ENCODE data around the gene CPSF4. TPM values are rescaled to one million over a fixed set of nuclear protein-coding genes. Genes with fewer than 3 reads are reported as not detected.

The CPSF4 gene
- total RNA-seq, 1 donor from 2014 or later: 15.0 TPM

Other genes with a start within 250 kb of the CPSF4 start
- not detected for gene KPNA7, start 230.8 kb upstream of the CPSF4 start, total RNA-seq
- gene MYH16, start 166.1 kb upstream of the CPSF4 start, total RNA-seq: not detected
- gene ARPC1A, start 113.0 kb upstream of the CPSF4 start, total RNA-seq: 116 TPM
- 40.4 TPM for gene ARPC1B, start 64.2 kb upstream of the CPSF4 start, total RNA-seq
- 95.6 TPM for gene PDAP1, start 30.3 kb upstream of the CPSF4 start, total RNA-seq
- 46.5 TPM for gene BUD31, start 30.0 kb upstream of the CPSF4 start, total RNA-seq
- gene PTCD1, start 145 bp upstream of the CPSF4 start, total RNA-seq: 3.4 TPM
- gene ATP5MF, start 27.2 kb downstream of the CPSF4 start, total RNA-seq: 516 TPM
- gene ZNF789, start 33.9 kb downstream of the CPSF4 start, total RNA-seq: 3.8 TPM
- 14.9 TPM for gene ZNF394, start 61.3 kb downstream of the CPSF4 start, total RNA-seq
- gene ZKSCAN5, start 65.7 kb downstream of the CPSF4 start, total RNA-seq: 7.0 TPM
- gene FAM200A, start 113.2 kb downstream of the CPSF4 start, total RNA-seq: 4.9 TPM
- 42.1 TPM for gene ZNF655, start 119.7 kb downstream of the CPSF4 start, total RNA-seq
- not detected for gene TMEM225B, start 159.3 kb downstream of the CPSF4 start, total RNA-seq
- gene ZSCAN25, start 178.0 kb downstream of the CPSF4 start, total RNA-seq: 10.4 TPM
- 0.13 TPM for gene CYP3A5, start 241.1 kb downstream of the CPSF4 start, total RNA-seq